Hematopoietic multipotent progenitor cell treated with erythropoietin and hydrocortisone succinate and interleukin-3 and kit ligand, for 15 days (in vitro differentiated cells): ENCODE measurements around the gene SAFB.
"Not testable (repeated sequence)": the region's sequence is repeated elsewhere in the genome, so short reads cannot be mapped to it uniquely, and the experiment has no call there.

Experiments
- DNase-seq: peaks from one replicate; pipeline ENCODE4 v3.0.0-alpha.2; 2015; ENCODE audit warnings: low spot score

SAFB gene

GRCh38 chr19:5697890-5698634 lies 75.2 kb downstream of the SAFB start:
- DNase-seq = no peak

GRCh38 chr19:5698635-5699422 lies 75.9 kb downstream of the SAFB start:
- DNase-seq = no peak

DNA sequence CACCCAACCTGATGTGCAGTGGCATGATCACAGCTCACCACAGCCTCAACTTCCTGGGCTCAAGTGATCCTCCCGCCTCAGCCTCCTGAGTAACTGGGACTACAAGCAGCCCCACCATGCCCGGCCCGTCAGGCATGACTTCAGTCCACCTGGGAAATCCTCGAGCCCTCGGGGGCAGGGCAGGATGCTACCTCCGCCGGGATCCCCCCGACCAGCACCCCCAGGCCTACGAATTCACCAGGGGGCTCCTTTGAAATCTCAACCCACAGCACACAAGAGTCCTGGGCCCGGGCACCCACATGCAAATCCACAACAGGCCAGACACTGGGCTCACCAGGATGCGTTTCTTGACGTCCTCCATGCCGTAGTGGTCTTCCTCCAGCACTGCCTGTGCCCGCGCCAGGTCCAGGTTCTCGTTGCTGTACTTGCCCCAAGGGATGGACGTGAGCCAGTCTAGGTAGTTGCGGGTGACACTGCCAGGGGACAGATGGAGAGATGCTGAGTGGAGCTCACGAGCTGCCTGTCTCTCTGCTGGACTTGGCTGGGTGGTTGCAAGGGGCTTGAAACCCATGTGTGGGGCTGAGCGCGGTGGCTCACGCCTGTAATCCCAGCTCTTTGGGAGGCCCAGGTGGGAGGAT lies 77.7 kb downstream of the SAFB start:
- DNase-seq = no peak

- not testable (repeated sequence) for DNase-seq
Measured at GRCh38 chr19:5702053-5702410, 79.1 kb downstream of the SAFB start.

DNA sequence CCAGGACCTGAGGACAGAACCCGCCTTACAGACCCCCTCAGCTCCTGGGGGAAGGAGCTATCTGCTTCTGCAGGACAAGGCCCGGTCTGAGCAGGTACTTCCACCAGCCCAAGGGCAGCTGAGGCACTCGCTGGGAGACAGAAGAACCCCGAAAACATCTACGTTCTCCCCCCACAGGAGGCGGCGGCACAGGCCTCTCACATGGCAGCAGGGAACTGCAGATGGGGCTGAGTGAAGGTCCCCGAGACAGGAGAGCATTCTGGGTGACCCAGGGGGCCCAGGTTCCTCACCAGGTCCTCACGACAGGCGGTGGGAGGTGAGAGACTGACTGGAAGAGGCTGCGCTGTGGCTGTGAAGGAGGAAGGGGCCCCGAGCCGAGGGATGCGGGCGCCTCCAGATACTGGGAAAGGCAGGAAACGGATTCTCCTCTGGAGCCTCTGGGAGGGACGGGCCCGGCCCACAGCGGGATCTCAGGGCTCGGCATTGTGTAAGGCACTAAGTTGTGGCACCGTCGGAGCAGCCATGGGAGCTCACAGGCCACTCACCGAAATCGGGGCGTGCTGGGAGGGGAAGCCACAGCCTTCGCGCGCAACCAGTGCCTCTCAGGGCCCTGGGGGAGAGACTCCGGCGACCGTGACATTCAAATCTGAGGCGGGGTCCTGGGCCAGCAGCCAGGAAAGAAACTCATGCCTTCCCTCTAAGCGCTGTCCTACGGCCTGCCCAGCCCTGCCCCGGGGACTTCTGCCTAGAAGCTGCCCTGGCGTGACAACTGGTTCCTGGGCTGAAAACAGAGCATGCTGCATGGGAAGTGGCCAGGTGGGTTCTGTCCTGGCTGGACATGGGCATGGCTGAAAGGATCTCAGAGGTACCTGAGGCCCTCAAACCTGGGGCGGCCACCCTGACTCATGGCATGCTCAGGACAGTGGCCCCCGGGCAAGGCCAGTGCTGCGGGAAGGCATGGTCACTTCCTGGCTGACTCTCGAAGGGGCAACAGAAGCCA lies 81.2 kb downstream of the SAFB start:
- no peak for DNase-seq

DNA sequence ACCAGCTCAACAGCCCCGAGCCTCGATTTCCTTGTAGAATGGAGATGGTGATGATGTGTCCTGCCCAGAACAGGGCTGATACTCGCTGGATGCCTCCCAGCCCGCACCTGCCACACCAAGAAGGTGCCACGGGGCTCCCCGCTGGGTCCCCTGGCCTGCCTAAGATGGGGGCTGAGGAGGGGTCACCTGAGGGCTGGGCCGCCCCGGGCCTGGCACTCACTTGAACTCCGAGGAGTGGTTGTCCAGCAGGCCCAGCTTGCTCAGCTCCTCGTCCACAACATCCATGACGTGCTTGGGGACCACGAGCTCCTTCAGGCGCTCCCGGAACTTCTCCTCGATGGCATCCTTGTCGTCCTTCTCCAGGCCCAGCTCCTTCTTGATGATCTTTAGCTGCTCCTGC lies 82.7 kb downstream of the SAFB start:
- no peak for DNase-seq

DNA sequence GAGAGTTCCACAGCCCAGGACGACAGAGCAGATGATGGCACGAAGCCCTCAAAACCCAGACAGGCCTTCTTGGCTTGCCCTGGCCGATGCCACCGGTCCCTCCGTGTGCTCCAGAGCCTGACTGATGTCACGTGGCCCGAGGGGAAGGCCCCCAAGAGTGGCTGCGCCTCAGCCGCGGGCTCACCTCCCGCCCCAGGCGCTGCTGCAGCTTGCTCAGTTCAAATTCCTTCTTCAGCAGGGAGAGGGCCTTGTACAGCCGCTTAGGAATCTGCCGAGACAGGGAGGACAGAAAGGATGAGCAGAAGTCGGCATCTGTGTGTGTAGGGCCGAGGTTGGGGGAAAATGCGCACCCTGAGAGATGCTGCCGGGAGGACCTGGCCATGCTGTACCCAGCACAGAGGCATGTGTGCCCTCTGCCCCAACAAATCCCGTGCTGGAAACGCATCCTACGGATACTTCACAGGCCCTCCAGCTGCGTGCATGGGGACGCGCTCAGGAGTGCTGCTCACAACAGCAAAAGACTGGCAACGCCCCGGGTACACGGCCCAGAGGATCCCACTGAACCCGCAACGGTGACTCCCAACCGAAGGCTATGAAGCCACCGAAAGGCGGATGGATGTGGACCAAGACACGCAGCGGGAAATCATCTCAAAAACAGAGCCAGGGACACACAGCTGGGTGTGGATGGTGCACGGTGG lies 84.1 kb downstream of the SAFB start:
- DNase-seq = no peak

DNA sequence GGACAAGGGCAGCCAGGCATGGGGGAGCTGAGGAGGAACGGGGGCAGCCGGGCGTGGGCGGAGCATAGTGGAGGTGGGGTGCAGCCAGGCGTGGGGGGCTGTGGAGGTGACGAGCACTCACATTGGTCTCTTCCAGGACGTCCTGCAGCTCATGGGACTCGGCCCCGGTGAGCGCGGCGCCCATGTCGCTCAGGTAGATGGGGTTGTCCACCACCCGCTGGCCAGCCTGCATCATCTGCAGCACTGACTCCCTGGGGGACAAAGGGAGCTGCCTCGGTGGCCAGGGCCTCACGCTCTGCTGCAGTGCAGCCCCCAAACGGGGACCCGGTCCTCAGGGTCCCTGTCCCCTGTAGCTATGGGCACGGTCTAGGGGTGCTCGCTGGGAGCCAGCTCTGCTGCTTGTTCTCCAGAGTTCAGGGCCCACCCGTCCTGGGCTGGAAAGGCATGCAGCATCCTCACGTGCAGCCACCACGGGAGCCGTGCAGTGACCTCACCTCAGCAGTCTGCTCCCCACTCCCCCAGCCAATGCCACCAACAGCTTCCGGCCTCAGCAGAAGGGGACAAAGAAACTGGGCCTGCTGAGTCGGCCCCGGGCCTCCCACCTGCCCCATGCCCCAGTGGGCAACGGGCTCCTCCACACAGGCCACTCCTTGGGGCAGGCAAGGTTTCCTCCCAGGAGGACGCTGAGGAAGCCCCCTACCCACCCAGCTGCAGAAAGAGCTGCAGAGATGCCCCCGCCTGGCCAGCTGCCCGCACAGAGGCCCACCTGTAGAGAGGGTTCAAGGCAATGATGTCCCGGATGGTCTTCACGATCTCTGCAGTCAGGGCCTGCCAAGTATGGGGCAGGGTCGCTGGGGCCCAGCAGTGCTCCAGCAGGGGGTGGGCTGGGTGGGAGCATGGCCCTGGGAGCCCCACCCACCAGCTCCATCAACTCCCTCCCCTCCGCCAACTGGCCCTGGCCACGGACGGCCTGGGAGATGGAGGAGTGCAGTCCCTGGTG lies 85.0 kb downstream of the SAFB start:
- DNase-seq = no peak

GRCh38 chr19:5711025-5711424 lies 88.1 kb downstream of the SAFB start:
- no peak for DNase-seq

DNA sequence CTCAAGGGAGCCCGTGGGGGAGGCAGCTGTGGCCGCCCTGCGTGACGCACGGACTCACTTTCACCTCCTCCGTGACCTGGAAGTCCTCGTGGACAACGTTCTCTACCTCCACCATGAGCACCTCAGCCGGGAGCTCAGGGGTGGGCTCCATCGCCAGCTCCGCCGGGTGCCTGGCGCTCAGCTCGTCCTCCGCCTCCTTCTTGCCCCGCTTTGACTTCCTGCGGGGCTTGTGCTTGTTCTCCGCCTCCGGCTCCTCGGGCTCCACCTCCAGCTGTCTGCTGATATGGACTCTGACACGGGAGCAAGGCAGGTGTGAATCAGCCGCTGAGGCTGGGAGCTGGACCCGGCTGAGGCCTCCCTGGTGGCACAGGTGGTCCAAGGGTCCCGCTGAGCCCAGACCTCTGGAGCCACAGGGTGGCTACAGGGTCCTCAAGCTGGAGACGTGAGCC lies 88.9 kb downstream of the SAFB start:
- no peak for DNase-seq

DNA sequence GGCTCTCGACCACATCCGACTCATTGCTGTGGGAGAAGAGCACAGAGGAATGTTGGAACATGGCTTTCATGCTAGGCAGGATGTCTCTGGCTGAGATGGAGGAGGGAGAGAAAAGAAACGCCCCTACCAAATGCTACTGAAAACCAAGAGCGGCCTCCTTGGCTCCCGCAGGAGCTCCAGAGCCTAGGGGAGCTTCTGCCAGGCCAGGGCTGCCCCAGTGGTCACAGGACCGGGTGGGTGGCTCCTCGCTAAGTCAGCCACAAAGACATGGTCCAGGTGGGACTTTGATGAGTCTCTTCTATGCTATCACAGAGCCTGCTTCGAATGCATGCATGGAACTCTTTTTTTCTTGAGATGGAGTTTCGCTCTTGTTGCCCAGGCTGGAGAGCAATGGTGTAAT lies 90.3 kb downstream of the SAFB start:
- DNase-seq = no peak

DNA sequence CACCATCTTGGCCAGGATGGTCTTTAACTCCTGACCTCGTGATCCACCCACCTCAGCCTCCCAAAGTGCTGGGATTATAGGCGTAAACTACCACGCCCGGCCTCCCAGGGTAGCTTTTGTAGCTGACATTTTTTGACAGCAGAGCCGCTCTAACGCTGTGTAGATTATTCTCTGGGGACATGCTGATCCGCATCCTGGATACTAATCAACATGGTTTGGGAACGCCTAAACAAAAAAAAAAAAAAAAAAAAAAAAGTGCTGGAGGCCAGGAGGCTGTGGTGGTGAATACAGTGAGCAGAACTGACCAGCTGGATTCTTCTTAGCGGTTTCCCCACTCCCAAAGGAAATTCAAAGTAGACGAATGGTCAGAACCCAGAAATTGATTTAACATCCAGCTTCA lies 91.9 kb downstream of the SAFB start:
- DNase-seq = no peak

- no peak for DNase-seq
Measured at GRCh38 chr19:5717215-5717935, 94.5 kb downstream of the SAFB start.
